Glutamatergic neuron (in vitro differentiated cells): Measurements from ENCODE around the gene ZMYND8. TPM values are rescaled to one million over a fixed set of nuclear protein-coding genes. Genes with fewer than 3 reads are reported as not detected.
A peak's percentile ranks its signal among the peaks of the same experiment; 100 is the strongest.

Experiments
- DNase-seq: peaks from one replicate; pipeline ENCODE4 v3.0.0; 2022
- H3K27ac Mint-ChIP-seq: one replicate; pipeline ENCODE4 v1.8.0; 2020; ENCODE audit warnings: mild to moderate bottlenecking, mixed read lengths, inconsistent platforms; ENCODE audit not compliant: unreplicated experiment
- H3K27me3 Mint-ChIP-seq: one replicate; pipeline ENCODE4 v1.8.0; 2020; ENCODE audit warnings: mild to moderate bottlenecking, moderate library complexity, mixed read lengths, inconsistent platforms; ENCODE audit not compliant: unreplicated experiment
- H3K36me3 Mint-ChIP-seq: one replicate; pipeline ENCODE4 v1.8.0; 2020; ENCODE audit warnings: mild to moderate bottlenecking, mixed read lengths, inconsistent platforms; ENCODE audit not compliant: unreplicated experiment
- H3K4me1 Mint-ChIP-seq: one replicate; pipeline ENCODE4 v1.8.0; 2020; ENCODE audit warnings: mild to moderate bottlenecking, low read depth, mixed read lengths, inconsistent platforms; ENCODE audit not compliant: unreplicated experiment
- H3K4me3 Mint-ChIP-seq: one replicate; pipeline ENCODE4 v1.8.0; 2020; ENCODE audit warnings: mild to moderate bottlenecking, mixed read lengths, inconsistent platforms; ENCODE audit not compliant: unreplicated experiment
- H3K9me3 Mint-ChIP-seq: one replicate; pipeline ENCODE4 v1.8.0; 2020; ENCODE audit warnings: mild to moderate bottlenecking, moderate library complexity, mixed read lengths, inconsistent platforms; ENCODE audit not compliant: unreplicated experiment
- long read RNA-seq: library from polyadenylated mRNA; unstranded; transcript quantifications from one replicate; pipeline ENCODE4 v2.0.0, GENCODE V29; 2020; ENCODE audit not compliant: unreplicated experiment
- total RNA-seq: library from RNA; stranded (reverse); fragmentation: NEBNext Ultra II Directional; extraction: Animal tissue kit (Norgen Biotek cat#: 25700); gene quantifications from one replicate; pipeline ENCODE4 v1.2.1, GENCODE V29; 2021; ENCODE audit not compliant: unreplicated experiment
- TF ChIP-seq, protein P1 (sequence below): fragments of 200-600 bp; sonication (generic); IDR thresholded peaks from one replicate; pipeline ENCODE4 v1.5.0; 2021; ENCODE audit not compliant: partially characterized antibody, unreplicated experiment

ZMYND8 gene
- 116 TPM for total RNA-seq
- long read RNA-seq, partial matches to known transcripts = 5 of 15 reads
- long read RNA-seq, other reads (novel, unspliced or antisense) = 9 of 15 reads

DNA sequence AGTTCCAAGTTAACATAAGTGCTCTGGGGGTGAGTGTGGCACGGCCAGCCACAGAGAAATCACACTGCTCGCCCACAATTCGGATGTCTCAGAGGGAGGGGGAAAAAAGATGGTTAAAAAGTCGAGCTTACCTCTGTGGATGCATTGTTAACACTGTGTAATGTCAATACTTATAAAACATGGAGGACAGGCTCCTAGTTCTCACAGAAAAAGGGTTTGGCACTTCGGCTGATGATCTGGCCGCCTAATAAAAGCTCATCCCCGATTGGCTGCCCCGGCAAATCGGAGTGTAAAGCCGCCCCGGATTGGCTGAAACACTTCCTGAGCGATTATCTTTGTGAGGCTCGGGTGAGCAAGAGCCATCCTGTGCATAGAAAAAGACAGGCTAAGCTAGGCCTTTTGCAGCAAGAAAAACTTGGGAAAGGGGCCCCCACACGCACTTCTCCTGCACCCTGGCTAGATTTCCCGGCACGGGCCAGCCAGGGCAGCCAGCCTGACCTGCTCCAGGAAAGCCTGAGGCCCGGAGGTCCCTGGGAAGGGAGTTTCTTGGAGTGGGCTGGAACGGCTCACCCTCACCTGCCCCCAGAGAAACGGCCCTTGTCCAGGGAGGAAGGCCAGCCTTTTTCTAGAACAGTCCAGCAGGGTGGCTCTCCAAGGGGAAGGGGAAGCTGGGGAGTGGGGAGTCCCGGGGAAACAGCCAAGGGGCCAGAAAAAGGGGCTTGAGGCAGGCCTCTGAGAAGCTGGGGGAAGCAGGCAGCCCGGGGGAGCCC lies at the start of gene ZMYND8:
ZMYND8 (minus strand) TSS at position 174 of the 770 bp plus-strand sequence; CDS start at position 145, 29 bp downstream.
- no peaks in the 10 kb centered on the region for H3K36me3 Mint-ChIP-seq

DNA sequence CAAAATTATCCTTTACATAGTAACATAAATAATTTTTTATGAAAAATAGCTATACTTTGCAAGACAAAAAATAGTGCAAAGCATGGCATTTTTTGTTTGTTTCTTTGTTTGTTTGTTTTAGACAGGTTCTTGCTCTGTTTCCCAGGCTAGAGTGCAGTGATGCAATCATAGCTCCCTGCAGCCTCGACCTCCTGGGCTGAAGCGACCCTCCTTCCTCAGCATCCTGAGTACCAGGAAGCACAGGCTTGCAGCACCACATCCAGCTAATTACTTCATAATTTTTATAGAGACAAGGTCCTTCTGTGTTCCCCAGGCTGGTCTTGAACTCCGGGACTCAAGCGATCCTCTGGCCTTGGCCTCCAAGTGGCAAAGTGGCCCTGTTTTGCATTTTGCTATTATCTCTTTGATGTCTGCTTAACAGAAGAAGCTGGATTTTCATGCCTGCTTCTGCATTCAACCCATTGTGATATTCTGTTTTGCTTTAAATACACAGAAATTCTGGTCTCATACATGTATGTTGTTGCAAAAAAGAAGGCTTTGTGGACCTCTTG lies 49.4 kb upstream of the ZMYND8 start:
- TF ChIP-seq, protein P1, sequence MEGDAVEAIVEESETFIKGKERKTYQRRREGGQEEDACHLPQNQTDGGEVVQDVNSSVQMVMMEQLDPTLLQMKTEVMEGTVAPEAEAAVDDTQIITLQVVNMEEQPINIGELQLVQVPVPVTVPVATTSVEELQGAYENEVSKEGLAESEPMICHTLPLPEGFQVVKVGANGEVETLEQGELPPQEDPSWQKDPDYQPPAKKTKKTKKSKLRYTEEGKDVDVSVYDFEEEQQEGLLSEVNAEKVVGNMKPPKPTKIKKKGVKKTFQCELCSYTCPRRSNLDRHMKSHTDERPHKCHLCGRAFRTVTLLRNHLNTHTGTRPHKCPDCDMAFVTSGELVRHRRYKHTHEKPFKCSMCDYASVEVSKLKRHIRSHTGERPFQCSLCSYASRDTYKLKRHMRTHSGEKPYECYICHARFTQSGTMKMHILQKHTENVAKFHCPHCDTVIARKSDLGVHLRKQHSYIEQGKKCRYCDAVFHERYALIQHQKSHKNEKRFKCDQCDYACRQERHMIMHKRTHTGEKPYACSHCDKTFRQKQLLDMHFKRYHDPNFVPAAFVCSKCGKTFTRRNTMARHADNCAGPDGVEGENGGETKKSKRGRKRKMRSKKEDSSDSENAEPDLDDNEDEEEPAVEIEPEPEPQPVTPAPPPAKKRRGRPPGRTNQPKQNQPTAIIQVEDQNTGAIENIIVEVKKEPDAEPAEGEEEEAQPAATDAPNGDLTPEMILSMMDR = no peak
- Mint-ChIP-seq H3K4me1 (no peaks in the 10 kb centered on the region), H3K27ac (no peak overlapping the region), H3K27me3 (peaks cover 3% of the 10 kb centered on the region), H3K9me3 (no peaks in the 10 kb centered on the region), H3K4me3 (no peak overlapping the region), H3K36me3 (no peaks in the 10 kb centered on the region)
- no peak for DNase-seq

More for the DNA sequence above, at the start of gene ZMYND8:
- Mint-ChIP-seq H3K4me3 (peak within 1 kb of the TSS; percentile 95), H3K27ac (no peak within 1 kb of the TSS), H3K9me3 (peaks cover 14% of the 10 kb centered on the region), H3K27me3 (peaks cover 16% of the 10 kb centered on the region), H3K4me1 (peaks cover 67% of the 10 kb centered on the region)
- peak; percentile 83 for DNase-seq
- TF ChIP-seq, protein P1 = no peak

DNA sequence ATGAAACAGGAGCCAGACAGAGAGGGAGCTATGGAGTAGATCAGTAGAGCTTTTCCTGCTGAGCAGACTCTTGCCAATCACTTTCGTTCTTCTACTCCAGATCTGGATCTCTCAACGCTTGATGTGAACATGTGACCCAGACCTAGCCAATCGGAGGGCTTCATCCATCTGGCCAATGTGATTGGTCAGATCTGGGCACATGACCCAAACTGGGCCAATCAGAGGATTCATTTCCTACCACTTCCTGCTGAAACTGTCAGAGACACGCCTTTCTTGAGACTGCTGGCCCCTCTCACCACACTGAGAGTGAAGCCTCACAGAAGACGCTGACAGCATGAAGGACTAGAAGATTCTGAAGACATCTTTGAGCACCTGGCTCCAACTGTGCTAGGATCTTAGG lies 44.2 kb upstream of the ZMYND8 start:
- Mint-ChIP-seq H3K36me3 (no peaks in the 10 kb centered on the region), H3K9me3 (no peaks in the 10 kb centered on the region), H3K4me3 (no peak overlapping the region), H3K4me1 (no peaks in the 10 kb centered on the region), H3K27ac (no peak overlapping the region), H3K27me3 (no peaks in the 10 kb centered on the region)
- DNase-seq = no peak
- TF ChIP-seq, protein P1 = no peak

DNA sequence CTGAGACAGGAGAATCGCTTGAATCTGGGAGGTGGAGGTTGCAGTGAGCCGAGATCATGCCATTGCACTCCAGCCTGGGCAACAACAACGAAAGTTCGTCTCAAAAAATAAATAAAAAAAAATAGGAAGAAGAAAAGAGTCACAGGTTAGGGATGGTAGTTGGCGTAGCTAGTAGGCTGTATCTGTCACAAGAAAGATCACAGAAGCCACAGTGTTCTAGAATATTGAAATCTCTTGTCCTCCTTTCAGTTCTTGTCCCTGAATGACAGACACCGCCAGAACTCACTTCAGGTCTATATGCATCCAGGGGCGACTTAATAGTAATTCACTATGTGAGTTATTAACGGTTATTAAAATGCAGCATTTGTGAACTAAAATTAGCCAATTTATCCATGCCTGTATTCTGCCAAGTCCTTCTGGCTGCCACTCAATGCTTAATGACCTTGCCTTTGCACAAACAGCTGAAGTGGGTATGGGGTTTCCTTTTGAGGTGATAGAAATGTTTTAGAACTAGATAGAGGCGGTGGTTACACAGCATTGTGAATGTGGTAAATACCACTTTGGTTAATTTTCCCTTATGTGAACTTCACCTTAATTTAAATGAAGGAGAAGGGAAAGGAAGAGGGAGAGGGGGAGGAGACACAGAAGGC lies 41.3 kb upstream of the ZMYND8 start:
- DNase-seq = no peak
- Mint-ChIP-seq H3K9me3 (no peaks in the 10 kb centered on the region), H3K27ac (no peak overlapping the region), H3K4me3 (no peak overlapping the region), H3K36me3 (no peaks in the 10 kb centered on the region), H3K27me3 (no peaks in the 10 kb centered on the region), H3K4me1 (no peaks in the 10 kb centered on the region)
- TF ChIP-seq, protein P1 = no peak
